ENCODE measurements around the gene MYO1B. TPM values are rescaled to one million over a fixed set of nuclear protein-coding genes. Genes with fewer than 3 reads are reported as not detected.
A peak's percentile ranks its signal among the peaks of the same experiment; 100 is the strongest.

MYO1B gene
- total RNA-seq, 1 experiment from 2014 or later = 80.3 TPM

DNA sequence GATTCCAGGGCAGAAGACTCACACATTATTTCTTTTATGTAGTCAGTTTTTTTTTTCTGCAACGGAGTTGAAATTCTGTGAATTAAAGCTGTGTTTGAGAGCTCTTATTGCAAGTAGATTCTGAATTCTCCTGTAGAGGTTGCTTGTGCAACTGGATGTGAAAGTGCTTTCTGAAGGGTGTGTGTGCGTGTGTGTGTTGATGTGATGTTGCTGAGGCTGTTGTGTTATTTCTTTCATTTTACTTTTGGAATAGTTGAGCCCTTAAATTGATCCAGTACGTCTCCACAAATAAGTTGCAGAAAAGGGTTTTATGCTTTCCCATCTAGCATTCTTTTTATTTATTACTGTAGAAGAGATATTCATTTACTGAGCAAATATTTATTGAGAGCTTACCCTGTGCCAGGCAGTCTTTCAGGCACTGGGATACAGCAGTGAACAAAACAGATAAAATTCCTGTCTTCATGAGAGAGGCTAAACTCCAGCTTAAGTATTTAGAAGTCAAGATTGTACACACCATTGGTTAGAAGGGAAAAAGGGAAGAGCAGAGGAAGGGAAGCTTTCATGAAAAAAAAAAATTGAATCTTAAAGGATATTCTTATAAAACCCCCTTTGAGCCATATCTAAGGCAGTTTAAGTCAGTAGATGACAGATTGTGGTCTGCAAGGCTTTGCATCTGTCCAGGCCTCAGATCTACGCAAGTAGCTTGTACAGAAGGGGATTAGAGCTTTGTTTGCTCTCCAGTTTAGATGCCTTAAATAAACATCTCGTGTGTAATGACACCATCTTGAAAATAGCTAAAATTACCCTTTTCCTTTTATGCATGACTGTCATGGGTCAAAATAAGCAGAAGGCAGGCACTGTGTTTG lies 58.2 kb downstream of the MYO1B start:
- no peaks in the 10 kb centered on the region for H3K36me3 ChIP-seq (ENCODE audit: control insufficient read depth, insufficient read depth, low read length)
- H3K4me3 ChIP-seq (ENCODE audit: low read depth, low read length) = no peak overlapping the region
- Mint-ChIP-seq H3K27me3 (ENCODE audit: insufficient read depth, unreplicated experiment) (no peaks in the 10 kb centered on the region), H3K4me3 (ENCODE audit: unreplicated experiment) (no peak overlapping the region), H3K9me3 (ENCODE audit: unreplicated experiment) (no peaks in the 10 kb centered on the region), H3K36me3 (ENCODE audit: insufficient read depth, unreplicated experiment) (peaks cover 20% of the 10 kb centered on the region), H3K27ac (ENCODE audit: unreplicated experiment) (peak overlapping the region; percentile 18), H3K4me1 (ENCODE audit: low read depth, unreplicated experiment) (peaks cover 37% of the 10 kb centered on the region)
- H3K4me1 ChIP-seq = peaks cover 26% of the 10 kb centered on the region
- H3K27me3 ChIP-seq (replicated peaks; ENCODE audit: control insufficient read depth, insufficient read depth, low read length) = no peaks in the 10 kb centered on the region
- no peaks in the 10 kb centered on the region for H3K9me3 ChIP-seq
- CTCF ChIA-PET = interaction anchor here (1.0 to 2.6 kb wide), 4 partner anchors 15 to 138 kb away, joined by 3 to 14 read pairs (median 8); partner anchors contain the start of gene MYO1B
- intact Hi-C loops (cut with micrococcal nuclease; ENCODE audit: unreplicated experiment) = loop anchor here (2.0 kb wide), 2 partner anchors 15 to 85 kb away; no protein-coding TSS in a partner anchor
- no TSS peak for BruUV-seq (replicated peaks)
- DNase-seq = no peak
- TF ChIP-seq, protein P1, sequence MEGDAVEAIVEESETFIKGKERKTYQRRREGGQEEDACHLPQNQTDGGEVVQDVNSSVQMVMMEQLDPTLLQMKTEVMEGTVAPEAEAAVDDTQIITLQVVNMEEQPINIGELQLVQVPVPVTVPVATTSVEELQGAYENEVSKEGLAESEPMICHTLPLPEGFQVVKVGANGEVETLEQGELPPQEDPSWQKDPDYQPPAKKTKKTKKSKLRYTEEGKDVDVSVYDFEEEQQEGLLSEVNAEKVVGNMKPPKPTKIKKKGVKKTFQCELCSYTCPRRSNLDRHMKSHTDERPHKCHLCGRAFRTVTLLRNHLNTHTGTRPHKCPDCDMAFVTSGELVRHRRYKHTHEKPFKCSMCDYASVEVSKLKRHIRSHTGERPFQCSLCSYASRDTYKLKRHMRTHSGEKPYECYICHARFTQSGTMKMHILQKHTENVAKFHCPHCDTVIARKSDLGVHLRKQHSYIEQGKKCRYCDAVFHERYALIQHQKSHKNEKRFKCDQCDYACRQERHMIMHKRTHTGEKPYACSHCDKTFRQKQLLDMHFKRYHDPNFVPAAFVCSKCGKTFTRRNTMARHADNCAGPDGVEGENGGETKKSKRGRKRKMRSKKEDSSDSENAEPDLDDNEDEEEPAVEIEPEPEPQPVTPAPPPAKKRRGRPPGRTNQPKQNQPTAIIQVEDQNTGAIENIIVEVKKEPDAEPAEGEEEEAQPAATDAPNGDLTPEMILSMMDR (IDR thresholded peaks at IDR 0.05; ENCODE audit: insufficient read depth in 1 of 2, low read depth in 1 of 2, low read length in 1 of 2, severe bottlenecking in 1 of 2, unreplicated experiment in 1 of 2) = no peak
- POLR2A ChIA-PET = interaction anchor here (0.7 to 1.8 kb wide), 2 partner anchors 12 to 15 kb away, joined by 3 to 4 read pairs; no protein-coding TSS in a partner anchor

DNA sequence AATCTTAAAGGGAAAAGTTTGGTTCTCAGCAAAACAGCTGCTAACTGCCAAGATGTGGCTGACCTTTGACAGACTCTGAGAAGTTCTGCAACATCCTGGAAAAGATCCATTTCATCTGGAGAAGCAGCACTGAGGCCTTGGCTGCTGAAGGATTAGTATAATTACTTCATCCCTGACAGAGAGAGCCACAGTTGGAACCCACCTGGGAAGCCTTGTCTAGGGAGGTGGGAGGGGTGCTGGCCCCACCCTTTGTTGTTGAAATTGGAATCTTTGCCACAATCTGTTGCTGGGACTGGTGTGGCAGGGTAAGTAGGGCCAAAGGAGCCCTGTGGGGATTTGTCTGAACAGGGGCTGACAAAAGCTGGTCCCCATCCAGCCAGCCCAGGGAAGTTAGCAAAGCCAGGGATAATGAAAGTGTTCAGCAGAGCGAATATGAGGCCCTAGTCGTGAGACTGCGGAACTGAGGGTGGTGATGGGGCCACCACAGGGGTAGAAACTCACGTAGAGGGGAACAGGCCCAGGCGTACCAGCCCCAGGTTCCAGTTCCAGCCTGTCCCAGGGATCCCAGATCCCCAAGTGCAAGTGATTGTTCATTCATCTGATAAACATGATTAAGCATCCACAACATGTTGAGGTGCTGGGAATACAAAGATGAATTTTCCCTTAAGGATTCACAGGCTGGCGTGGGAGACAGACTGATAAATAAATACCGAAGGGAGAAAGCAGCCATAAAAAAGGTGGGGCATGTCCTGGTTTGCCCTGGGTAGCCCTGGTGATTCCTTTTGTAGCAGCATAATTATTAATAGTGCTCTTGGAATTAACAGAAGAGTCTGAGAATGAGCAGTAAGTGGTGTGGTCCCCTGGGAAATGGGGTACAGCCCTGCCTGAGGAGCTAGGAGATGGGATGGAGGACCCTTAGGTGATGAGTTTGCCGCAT lies 60.0 kb downstream of the MYO1B start:
- POLR2A ChIA-PET = no interaction called here
- no peak overlapping the region for H3K27ac Mint-ChIP-seq (ENCODE audit: unreplicated experiment)
- no peaks in the 10 kb centered on the region for H3K36me3 ChIP-seq (ENCODE audit: control insufficient read depth, insufficient read depth, low read length)

More for the DNA sequence above, 60.0 kb downstream of the MYO1B start:
- no peaks in the 10 kb centered on the region for H3K9me3 Mint-ChIP-seq (ENCODE audit: unreplicated experiment)
- H3K27me3 ChIP-seq (replicated peaks; ENCODE audit: control insufficient read depth, insufficient read depth, low read length) = no peaks in the 10 kb centered on the region
- H3K36me3 Mint-ChIP-seq (ENCODE audit: insufficient read depth, unreplicated experiment) = peaks cover 14% of the 10 kb centered on the region
- no TSS peak for BruUV-seq (replicated peaks)
- no peaks in the 10 kb centered on the region for H3K27me3 Mint-ChIP-seq (ENCODE audit: insufficient read depth, unreplicated experiment)
- peaks cover 31% of the 10 kb centered on the region for H3K4me1 Mint-ChIP-seq (ENCODE audit: low read depth, unreplicated experiment)
- intact Hi-C loops (cut with micrococcal nuclease; ENCODE audit: unreplicated experiment) = no loop called here
- DNase-seq = no peak
- no peaks in the 10 kb centered on the region for H3K9me3 ChIP-seq
- no peak overlapping the region for H3K4me3 ChIP-seq (ENCODE audit: low read depth, low read length)
- CTCF ChIA-PET = no interaction called here
- H3K4me3 Mint-ChIP-seq (ENCODE audit: unreplicated experiment) = no peak overlapping the region
- TF ChIP-seq, protein P1 (IDR thresholded peaks at IDR 0.05; ENCODE audit: insufficient read depth in 1 of 2, low read depth in 1 of 2, low read length in 1 of 2, severe bottlenecking in 1 of 2, unreplicated experiment in 1 of 2) = no peak
- H3K4me1 ChIP-seq = peaks cover 26% of the 10 kb centered on the region
